ENCODE measurements around the gene LRRTM1.

DNA sequence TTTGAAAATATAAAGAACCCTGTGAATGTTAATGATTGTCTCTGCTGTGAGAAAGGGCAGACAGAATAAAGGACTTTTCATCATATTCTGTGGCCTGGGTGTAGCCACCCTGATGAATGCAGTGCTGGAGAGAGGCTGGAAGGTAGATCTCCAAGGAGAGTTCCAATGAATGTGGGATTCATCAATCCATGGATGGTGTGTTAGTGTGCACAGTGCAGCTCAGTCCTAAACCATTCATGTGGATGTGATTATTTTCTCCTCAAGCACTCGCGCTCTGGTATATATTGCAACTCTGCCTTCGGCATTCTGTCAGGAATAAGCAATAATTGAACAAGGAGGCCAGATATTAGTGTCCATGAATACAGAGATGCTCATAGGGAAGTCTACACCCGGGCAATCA is 47.1 kb downstream of the LRRTM1 start:
- no peak for TF ChIP-seq CTCF (IDR thresholded peaks at IDR 0.05; ENCODE audit: poor library complexity, severe bottlenecking)
- TF ChIP-seq EZH2 (IDR thresholded peaks at IDR 0.05; ENCODE audit: borderline replicate concordance, insufficient read depth, low read length, poor library complexity, severe bottlenecking) = no peak
- no peak for TF ChIP-seq EP300 (conservative IDR thresholded peaks at IDR 0.05; ENCODE audit: poor library complexity, severe bottlenecking)
- TF ChIP-seq RAD21 (conservative IDR thresholded peaks at IDR 0.05) = no peak
- TF ChIP-seq POLR2AphosphoS5 (IDR thresholded peaks at IDR 0.05) = no peak
- TF ChIP-seq SMC3 (conservative IDR thresholded peaks at IDR 0.05; ENCODE audit: poor library complexity) = no peak
- TF ChIP-seq MXI1 (conservative IDR thresholded peaks at IDR 0.05; ENCODE audit: poor library complexity, severe bottlenecking) = no peak
- no peak for TF ChIP-seq TAF1 (IDR thresholded peaks at IDR 0.05; ENCODE audit: low read depth)
